Effector CD8-positive, alpha-beta T cell (primary cell): ENCODE measurements around the gene GYS2.

Experiments
- DNase-seq: peaks from one replicate; lab custom pipeline; 2025; lab: John Stamatoyannopoulos, UW

GYS2 gene

DNA sequence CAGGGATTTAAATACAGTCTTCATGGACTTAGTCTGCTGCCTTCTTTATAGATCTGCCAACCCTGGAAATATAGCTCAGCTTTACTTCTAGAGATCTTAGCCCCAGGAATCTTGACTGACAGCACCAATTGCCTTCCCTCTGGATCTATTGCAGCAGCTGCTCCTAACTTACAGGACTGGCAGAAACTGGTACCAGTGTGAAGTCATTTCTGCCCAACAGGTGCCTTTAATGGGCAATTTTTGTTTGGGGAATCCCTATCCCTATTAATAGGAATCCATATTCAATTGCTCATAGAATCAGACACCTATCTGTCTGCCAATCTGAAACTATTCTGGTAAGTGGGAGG, 51.3 kb downstream of the GYS2 start:
- no peak for DNase-seq

DNA sequence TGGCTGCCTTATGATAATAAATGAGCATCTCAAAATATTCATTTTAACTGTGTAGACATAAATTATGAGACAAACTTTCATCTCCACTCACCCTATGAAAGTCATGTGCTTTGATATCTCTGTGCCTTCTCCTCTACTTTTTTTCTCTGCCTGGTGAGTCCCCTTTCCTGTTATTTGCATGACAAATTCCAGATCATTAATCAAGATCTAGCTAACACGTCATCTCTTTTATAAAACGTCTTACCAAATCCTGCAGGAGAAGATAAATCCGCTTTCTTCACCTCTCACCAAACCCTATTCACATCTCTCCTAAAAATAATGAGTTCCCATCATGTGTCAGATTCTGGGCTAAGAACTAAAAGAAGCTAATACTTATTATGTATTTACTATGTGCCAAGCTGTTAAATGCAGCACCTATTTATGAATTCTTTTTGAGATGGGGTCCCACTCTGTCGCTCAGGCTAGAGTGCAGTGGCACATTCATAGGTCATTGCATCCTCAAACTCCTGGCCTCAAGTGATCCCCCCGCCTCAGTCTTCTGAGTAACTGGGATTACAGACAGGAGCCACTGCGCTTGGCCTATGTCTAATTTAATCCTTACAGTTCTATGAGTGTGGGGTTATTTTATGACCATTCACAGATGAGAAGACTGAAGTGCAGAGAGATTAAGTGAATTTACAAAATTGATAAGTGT, 51.9 kb downstream of the GYS2 start:
- DNase-seq, result no peak

DNA sequence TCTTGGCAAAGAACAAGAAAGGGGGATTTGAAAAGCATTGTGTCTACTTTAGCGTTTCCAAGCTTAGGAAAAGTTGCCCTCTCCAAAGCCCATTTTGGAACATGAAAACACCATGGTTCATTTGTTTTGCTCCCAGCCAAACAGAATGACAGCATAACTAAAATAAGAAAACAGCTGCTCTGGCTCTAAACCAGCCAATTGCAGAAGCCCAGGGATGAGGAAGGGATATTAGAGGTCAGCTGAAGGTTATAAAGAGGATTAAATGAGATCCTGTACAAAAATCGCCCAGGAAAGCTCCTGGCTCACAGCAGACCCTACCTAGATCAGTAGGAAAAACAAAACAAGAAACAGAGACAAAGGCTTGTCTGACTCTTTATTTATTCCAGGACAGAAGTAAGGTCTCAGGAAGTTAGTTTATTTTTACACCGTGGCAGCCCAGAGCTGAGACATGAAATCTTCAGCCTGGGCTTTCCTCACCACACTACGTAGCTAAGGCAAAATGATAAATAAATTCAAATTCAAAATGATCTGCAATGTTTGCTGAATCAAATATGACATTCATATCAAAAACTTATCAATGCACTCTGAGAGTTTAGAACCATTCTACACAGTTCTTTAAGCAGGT, 52.7 kb downstream of the GYS2 start:
- no peak for DNase-seq

DNA sequence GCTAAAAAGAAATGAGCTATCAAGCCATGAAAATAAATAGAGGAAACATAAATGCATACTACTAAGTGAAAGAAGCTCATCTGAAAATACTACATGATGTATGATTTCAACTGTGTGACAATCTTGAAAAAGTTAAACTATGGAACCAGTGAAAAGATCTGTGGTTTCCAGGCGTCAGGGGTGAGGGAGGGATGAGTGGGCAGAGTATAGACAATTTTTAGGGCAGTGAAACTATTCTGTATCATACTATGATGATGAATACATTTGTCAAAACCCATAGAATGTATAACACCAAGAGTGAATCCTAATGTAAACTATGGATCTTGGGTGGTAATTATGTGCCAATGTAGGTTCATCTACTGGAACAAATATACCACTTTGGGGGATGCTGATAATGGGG, 57.2 kb downstream of the GYS2 start:
- no peak for DNase-seq

DNA sequence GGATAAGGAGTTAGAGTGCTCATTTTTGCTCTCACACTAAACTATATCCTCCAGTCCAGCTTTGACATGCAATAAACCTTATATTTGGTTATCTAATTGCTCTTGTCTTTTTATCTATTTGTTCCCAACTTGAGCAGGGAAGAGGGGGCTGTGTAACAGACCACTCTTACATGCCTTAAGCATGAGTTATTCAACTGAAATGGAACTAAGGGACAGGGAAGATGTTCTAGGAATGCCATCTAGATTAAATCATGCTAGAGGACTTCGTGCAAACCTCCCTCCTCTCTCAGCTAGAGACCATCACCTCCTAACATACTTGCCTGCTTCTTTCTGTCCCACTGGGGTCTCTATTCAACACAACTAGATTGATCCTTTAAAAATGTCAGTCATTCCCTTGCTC, 57.9 kb downstream of the GYS2 start:
- DNase-seq, result no peak

DNA sequence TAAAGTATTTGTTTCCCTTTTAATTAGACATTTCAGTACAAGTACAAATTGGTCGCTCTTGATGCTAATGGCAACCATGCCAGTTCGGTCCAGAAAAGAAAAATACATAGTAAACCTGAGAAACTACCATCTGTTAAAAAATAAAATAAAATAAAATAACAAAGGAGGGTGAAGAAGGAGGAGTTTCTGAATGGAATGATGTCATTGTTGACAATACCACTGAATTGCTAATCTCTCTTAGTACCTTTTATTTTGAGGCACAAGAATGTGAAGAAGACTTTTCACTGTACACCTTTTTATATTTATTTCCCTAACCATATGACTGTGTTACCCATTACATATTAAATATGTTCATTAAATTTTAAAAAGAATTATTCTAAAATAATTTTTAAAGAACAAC, 59.1 kb downstream of the GYS2 start:
- no peak for DNase-seq

DNA sequence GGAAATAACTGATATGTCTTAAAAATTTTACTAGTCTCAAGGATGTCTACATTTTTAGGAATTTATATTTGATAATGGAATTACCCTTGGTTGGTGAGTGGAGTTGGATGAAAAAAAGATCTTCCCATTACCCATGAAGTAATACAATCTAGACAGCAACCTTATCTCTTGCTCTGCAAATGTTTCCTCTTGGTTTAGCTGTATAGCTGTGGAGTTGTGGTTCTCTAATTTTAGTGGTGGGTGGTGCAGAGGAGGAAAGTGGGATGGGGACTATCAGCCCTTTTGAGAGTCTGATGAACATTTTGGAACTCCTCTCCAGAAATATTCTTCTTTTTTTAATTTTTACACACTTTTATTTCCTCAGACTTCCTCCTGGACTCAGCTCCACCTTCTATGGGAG, 61.5 kb downstream of the GYS2 start:
- DNase-seq, result no peak

DNA sequence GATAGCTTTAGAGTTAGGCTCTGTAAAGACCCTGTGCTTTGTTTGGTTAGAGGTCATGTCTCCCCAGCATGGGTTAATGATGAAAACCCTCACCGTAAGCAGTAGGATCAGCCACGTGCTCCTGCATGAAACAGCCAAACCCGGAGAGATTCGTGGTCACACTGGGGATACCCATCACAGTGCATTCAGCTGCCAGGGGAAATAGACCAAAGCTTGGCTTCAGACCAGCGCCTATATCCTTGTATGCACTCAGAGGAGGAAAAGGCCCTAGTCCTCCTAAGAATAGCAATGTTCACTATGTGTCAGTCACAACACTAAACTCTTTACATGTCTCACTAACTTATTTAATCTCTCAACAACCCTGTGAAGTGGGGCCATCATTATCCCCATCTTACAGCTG, 62.2 kb downstream of the GYS2 start:
- no peak for DNase-seq

DNA sequence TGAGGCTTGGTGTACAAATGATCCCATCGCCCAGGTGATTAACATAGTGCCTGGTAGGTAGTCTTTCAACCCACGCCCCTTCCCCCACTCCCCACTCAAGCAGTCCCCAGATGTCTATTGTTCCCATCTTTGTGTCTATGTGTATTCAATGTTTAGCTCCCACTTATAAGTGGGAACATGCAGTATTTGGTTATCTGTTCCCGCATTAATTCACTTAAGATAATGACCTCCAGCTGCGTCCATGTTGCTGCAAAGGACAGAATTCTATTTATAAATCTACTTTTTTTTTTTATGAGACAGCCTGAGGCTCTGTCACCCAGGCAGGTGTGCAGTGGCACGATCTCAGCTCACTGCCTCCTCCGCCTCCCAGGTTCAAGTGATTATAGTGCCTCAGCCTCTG, 62.9 kb downstream of the GYS2 start:
- no peak for DNase-seq

DNA sequence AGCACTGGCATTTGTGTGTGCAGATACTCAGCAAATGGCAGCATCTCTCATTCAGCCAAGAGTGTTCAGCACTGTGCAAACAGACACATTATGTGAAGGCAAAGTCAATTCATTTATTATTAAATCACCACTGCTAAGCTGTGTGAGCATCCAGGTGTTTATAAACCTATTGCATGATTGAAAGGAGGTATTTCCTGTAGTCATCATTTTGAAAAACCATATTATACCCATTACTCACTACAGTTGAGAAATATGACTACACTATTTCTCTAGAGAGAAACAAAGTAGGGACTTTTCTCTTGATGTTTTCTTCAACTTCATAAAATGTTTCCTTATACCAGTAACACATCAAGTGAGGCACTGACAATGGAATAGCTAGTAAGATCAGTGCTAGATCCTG, 64.8 kb downstream of the GYS2 start:
- DNase-seq, result no peak

DNA sequence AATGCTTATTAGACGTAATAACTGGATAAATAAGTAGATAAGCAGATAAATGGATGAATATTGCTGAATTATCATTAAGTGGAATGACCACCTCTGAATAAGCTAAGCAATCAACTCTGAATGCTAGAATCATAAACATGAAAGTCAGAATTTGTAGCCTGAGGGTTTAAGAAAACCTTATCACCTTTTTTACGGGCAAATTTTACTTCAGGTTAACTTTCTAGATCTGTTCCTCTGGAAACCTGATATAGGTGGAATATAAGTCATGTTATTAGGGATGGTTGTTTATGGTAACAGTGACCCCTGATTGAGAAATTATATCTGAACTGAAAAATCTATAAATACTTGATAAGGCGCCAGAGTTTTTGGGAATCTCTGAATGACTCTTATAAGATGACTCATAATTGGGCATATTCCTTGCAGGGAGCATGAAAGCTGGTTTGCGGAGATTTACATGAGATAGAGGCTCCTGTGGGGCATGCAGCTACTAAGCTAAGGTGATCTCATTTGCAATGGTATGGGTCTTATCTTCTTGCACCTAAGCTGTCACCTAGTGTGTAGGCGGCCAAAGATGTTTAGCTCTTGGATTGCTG, 66.5 kb downstream of the GYS2 start:
- DNase-seq, result no peak

DNA sequence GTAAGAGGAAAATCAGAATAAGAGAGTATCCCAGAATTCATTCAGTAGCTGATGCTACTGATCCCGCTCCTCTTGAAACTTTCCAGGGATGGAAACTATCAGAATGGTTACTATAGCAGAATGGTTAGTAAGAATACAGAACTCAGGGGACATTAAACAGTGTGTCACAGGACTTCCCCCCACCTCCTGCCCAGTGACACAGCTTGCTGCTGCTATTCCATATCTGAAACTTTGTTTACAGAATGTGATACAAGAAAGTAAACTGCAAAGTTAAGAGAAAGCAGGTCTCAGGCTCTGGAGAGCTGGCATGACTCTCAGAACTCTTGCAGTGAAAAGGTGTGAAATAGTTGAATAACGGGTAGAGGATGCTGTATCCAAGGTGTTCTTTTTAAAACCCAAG, 75.2 kb downstream of the GYS2 start:
- DNase-seq, result no peak

DNA sequence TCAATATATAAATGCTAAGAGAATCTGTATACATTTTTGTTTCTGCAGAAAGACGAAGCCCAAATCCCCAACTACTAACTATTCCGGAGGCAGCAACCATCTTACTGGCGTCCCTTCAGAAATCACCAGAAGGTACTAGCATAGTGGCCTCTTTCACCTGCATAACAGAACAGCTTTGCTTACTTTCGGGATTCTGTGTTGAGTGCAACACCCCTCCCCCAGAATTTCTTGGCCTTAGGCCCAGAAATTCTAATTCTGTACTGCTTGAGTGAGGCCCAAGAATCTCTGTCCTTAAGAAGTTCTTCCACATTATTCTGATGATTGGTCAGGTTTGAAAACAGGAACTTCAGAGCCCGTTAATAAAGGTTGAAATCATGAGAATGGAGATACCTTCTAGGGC, 75.7 kb downstream of the GYS2 start:
- no peak for DNase-seq

DNA sequence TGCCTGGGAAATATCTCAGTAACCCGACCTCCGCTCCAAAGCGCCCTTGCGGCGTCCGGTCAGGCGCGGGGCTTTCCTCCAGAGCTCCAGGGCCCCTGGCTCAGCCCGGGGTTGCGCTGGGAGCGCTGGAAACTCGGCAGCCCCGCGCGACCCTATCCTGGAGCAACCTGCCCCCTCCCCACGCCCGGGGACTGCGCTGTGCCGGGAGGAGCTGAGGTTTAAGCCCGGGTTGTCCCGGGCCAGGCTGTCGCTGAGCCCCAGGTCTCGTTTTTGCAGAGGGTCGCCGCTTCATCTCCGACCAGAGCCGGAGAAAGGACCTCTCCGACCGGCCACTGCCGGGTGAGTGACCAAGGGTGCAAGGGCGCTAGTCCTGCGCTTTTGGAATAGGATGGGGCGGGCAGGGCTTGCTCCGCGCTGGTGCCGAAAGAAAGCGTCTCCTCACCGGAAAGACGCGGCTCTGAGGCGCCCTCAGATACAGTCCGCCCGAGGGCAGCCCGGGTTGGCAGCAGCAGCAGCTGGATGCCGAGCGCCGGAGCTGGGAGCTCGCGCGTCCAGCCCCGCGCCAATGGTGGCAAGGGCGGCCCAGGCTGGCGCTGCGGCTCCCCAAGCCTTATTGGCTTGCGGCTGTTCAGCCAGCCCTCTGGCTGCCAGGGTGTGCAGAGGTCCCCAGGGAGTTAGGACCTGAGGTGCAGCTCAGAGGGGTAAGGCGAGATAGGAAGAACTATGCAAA, 77.0 kb downstream of the GYS2 start:
- DNase-seq, result peak; percentile 15

DNA sequence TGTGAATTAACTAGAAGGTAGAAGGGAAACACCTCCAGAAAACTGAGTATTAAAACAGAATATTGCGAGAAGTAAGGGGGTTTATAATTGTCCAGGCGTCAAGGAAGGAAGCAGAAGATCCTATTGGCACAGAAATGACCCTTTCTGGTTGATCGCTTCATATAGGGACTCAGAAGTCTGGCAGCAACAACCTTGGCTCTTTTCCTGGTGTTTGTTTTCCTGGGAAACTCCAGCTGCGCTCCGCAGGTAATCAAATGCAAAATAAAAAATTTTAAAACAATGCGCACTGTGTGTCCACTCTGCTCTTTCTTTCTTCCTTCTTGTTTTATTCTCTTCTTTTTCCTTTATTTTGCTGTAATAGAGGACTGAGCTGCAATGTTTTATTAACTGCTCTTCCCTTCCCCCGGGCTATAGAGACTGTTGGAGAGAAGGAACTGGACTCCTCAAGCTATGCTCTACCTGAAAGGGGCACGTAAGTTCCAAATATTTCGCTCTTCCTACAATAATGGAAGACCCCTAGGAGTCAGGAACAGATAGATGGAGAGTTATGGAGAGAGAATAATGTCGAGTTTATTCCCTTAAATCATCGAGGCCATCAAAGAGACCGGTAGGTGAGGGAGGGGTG, 77.8 kb downstream of the GYS2 start:
- DNase-seq, result no peak

DNA sequence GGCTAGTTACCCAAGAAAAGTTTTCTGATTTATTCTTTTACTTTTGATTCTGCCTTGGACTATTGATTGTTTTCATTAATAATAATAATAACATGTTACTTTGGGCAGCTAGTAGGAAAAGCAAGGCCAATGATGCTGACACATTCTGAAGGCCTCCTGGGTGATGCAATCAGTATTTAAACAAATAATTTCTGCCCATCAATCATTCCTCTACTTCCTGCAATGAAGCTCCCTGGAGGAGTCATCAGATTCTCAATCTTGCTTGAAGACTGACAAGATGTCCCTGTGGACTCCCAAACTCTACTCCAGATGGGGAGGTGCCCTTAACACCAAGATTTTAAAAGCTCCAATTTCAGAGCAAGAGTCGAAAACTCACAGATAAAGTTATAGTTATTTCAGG, 78.6 kb downstream of the GYS2 start, which contains the start of gene SPX:
SPX (plus strand) TSS at position 244 of the 400 bp plus-strand sequence. CDS start 177 bp downstream, outside the sequence.
- no peak for DNase-seq

DNA sequence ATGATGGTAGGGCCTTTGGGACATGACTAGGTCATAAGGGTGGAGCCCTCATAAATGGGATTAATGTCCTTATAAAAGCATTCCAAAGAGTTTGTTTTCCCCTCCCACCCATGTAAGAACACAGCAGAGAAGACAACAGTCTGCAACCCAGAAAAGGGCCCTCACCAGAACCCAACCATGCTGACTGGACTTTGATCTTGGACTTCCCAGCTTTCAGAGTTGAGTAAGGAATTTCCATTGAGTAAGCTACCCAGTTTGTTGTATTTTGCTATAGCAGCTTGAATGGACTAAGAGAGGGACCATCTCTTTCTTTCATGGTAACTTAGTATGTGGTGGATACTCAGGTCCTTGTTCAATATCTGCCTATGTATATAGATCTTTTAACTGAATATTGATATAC, 81.5 kb downstream of the GYS2 start:
- no peak for DNase-seq

DNA sequence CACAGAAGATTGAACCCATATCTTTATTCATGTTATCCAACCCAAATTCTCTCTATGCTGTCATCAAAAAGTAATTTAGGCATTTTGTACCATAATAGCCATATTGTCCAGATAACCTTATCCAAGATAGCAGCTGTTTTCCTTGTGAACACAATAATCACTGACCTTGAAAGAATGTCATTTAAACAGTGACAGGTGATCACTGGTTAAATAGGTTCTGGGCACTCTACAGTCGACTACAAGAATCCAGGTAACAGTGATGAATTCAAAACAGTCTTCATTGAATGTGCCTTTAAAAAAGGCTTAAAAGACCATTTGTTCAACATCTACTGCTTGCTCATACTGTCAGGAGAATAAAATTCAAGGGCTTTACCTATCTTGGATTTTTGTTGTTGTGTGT, 83.1 kb downstream of the GYS2 start:
- DNase-seq, result no peak

DNA sequence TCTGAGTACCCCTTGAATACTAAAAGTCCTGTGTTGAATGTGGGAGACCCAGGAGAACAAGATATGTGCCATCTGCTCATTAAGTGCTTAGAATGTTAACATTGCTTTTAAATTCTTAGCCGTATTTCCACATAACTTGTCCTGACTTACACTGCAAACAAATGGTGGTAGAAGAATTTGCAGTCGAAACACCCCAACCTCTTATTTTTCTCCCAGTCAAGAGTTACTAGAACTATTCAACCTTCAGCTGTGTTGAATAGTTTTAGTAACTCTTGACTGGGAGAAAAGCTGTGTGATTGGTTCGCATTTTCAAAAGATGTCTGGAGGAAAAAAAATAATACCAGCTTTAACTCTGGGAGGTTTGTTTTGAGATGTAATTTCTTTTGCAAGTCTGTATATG, 86.2 kb downstream of the GYS2 start:
- DNase-seq, result no peak

DNA sequence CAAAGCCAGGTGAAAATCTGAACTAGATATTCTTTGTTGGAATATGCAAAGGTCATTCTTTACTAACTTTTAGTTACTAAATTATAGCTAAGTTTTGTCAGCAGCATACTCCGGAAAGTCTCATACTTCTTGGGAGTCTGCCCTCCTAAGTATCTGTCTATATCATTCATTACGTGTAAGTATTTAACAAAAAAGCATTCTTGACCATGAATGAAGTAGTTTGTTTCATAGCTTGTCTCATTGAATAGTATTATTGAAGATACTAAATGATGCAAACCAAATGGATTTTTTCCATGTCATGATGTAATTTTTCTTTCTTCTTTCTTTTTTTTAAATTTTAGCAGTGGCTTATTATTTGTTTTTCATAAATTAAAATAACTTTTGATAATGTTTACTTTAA, 88.4 kb downstream of the GYS2 start:
- no peak for DNase-seq

DNA sequence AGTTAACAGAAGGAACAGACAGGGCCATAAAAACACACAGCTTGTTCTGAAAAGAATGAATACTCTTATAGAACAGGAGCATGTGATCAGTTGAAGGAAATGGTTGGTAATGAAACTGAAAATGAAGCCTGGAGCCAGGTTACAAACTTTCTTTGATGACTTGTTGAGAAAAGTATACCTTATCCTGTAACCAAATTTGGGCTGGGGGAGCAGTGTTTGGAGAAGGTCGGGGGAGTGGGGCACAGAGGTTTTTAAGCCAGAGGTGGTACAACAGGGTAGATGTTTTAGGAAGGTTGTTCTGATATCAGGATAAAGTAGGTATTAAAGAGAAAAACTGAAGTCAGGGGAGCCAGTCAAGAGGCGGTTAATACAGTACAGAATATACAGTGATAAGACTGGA, 94.9 kb downstream of the GYS2 start:
- DNase-seq, result no peak

DNA sequence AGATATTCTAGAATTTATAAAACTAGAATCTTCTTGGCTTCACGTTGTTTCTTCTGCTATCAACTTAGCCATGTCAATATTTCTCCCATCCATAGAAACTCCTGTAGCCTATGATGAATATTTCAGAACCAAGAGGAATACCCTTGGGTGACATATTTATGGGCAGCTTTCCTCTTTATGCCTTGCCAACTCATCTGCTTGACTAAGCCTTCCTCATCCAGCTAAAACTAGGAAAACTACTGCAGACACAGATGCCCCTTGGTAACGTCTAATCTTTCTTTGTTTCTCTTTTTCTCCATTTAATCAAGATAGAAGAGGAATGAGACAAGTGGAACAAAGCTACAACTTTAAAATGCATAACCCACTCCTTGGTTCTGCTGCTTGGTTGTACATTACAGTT, 96.8 kb downstream of the GYS2 start:
- no peak for DNase-seq

DNA sequence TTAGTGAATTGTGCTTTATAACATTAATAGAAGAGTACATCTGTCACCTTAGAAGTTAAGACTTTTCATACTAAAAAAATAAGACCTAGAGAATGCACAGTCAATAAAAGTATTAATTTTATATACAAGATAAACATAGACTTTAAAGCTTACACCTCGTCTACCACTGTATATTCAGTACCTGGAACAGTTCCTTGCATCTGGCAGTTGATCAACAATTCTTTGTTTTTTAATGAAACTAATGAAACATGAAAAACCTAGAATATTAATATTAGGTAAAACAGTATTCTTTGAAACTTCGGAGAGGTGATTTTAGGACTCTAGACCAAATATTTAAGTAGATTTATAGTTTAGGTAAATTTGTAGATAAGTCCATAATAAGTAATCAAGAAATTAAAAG, 98.8 kb downstream of the GYS2 start:
- DNase-seq, result no peak
